HG03439 (cell line): ENCODE results near the gene PLCH2.

Experiments
- ATAC-seq: cut with Tn5 transposase; IDR thresholded peaks from one replicate; pipeline ENCODE4 v1.9.1; 2021; ENCODE audit warnings: mild to moderate bottlenecking, moderate library complexity; ENCODE audit not compliant: unreplicated experiment

The PLCH2 gene

GRCh38 chr1:2474104-2474844 lies 1.8 kb upstream of the PLCH2 start:
- no peak for ATAC-seq

GRCh38 chr1:2474933-2475371 lies 1.1 kb upstream of the PLCH2 start:
- no peak for ATAC-seq

- no peak for ATAC-seq
These were observed 518 bp upstream of the PLCH2 start for GRCh38 chr1:2475571-2475970.

GRCh38 chr1:2477309-2477708 lies 1.2 kb downstream of the PLCH2 start:
- ATAC-seq, result no peak

- no peak for ATAC-seq
These were observed 1.9 kb downstream of the PLCH2 start for GRCh38 chr1:2477791-2478499.

- ATAC-seq, result no peak
These were observed 3.1 kb downstream of the PLCH2 start for GRCh38 chr1:2479186-2479585.

GRCh38 chr1:2479618-2480017 lies 3.5 kb downstream of the PLCH2 start:
- ATAC-seq, result no peak

- ATAC-seq, result no peak
These were observed 4.3 kb downstream of the PLCH2 start for GRCh38 chr1:2480236-2480985.

GRCh38 chr1:2480986-2481364 lies 4.9 kb downstream of the PLCH2 start:
- no peak for ATAC-seq

GRCh38 chr1:2481885-2482284 lies 5.8 kb downstream of the PLCH2 start:
- no peak for ATAC-seq

GRCh38 chr1:2482588-2482987 lies 6.5 kb downstream of the PLCH2 start:
- no peak for ATAC-seq

GRCh38 chr1:2483026-2483425 lies 6.9 kb downstream of the PLCH2 start:
- no peak for ATAC-seq

- ATAC-seq, result no peak
These were observed 7.9 kb downstream of the PLCH2 start for GRCh38 chr1:2483970-2484369.

- no peak for ATAC-seq
These were observed 10.0 kb downstream of the PLCH2 start for GRCh38 chr1:2486041-2486440.

- no peak for ATAC-seq
These were observed 10.5 kb downstream of the PLCH2 start for GRCh38 chr1:2486558-2486957.

GRCh38 chr1:2488688-2489087 lies 12.6 kb downstream of the PLCH2 start:
- ATAC-seq, result no peak

- no peak for ATAC-seq
These were observed 13.5 kb downstream of the PLCH2 start for GRCh38 chr1:2489615-2490014.

- ATAC-seq, result no peak
These were observed 16.0 kb downstream of the PLCH2 start for GRCh38 chr1:2492091-2492490.

GRCh38 chr1:2493218-2493617 lies 17.1 kb downstream of the PLCH2 start:
- ATAC-seq, result no peak

- ATAC-seq, result no peak
These were observed 17.7 kb downstream of the PLCH2 start for GRCh38 chr1:2493691-2494322.

- no peak for ATAC-seq
These were observed 18.2 kb downstream of the PLCH2 start for GRCh38 chr1:2494323-2494693.
